Naive thymus-derived CD4-positive, alpha-beta T cell (primary cell): Measurements from ENCODE around the gene DPH7. TPM values are rescaled to one million over a fixed set of nuclear protein-coding genes. Genes with fewer than 3 reads are reported as not detected.

Experiments used
- ATAC-seq: fragments of 150-1000 bp; cut with Tn5 transposase; 2 replicates; pipeline ENCODE4 v1.10.0; 2021; ENCODE audit warnings: mild to moderate bottlenecking, moderate library complexity
- CTCF ChIA-PET: fragments of 350-600 bp; sonication (Branson Sonifier 250); formaldehyde crosslinking; loops from one replicate; lab custom pipeline; 2021; ENCODE audit warnings: antibody characterized with exemption; lab: Charles Lee
- POLR2A ChIA-PET: fragments of 350-600 bp; sonication (Branson Sonifier 250); formaldehyde crosslinking; loops from one replicate; lab custom pipeline; 2021; ENCODE audit warnings: antibody characterized with exemption, inconsistent platforms; lab: Charles Lee
- DNase-seq, 9 donors: peaks; one replicate each; pipeline versions ENCODE4 v3.0.0 to v3.0.0-alpha.2; 2020 to 2022; ENCODE audit warnings: mixed read lengths in 1 of 9
- H3K27ac ChIP-seq: one replicate; pipeline ENCODE4 v1.7.0; 2013; ENCODE audit warnings: mild to moderate bottlenecking, low read depth, low read length, moderate library complexity
- H3K27me3 ChIP-seq, 2 donors: one replicate each; pipeline ENCODE4 v1.7.0; 2013; ENCODE audit warnings: low read length in 2 of 2, mild to moderate bottlenecking in 2 of 2, moderate library complexity in 2 of 2; ENCODE audit not compliant: control insufficient read depth in 2 of 2, insufficient read depth in 2 of 2
- H3K36me3 ChIP-seq, 3 experiments: 1 replicate in 2 of 3; 2 replicates in 1 of 3; pipeline ENCODE4 v1.7.0; 2013; ENCODE audit warnings: low read length in 3 of 3, mild to moderate bottlenecking in 3 of 3, moderate library complexity in 1 of 3; ENCODE audit not compliant: insufficient read depth in 3 of 3, control insufficient read depth in 2 of 3
- H3K4me1 ChIP-seq, 2 donors: one replicate each; pipeline ENCODE4 v1.7.0; 2013; ENCODE audit warnings: low read length in 2 of 2, mild to moderate bottlenecking in 2 of 2, moderate library complexity in 1 of 2; ENCODE audit not compliant: control insufficient read depth in 2 of 2, insufficient read depth in 2 of 2
- H3K4me3 ChIP-seq: 2 replicates; pipeline ENCODE4 v1.7.0; 2013; ENCODE audit warnings: mild to moderate bottlenecking, low read length
- H3K9me3 ChIP-seq, 3 experiments: 1 replicate in 2 of 3; 2 replicates in 1 of 3; pipeline ENCODE4 v1.7.0; 2013; ENCODE audit warnings: low read length in 3 of 3; ENCODE audit not compliant: control insufficient read depth in 2 of 3
- H3K27ac Mint-ChIP-seq, 9 donors: one replicate each; pipeline ENCODE4 v1.8.0; 2020 to 2022; ENCODE audit warnings: mixed read lengths in 9 of 9, mild to moderate bottlenecking in 8 of 9, moderate library complexity in 5 of 9, inconsistent platforms in 2 of 9
- H3K27me3 Mint-ChIP-seq, 5 donors: one replicate each; pipeline ENCODE4 v1.8.0; 2021 to 2022; ENCODE audit warnings: mixed read lengths in 5 of 5, mild to moderate bottlenecking in 1 of 5
- H3K36me3 Mint-ChIP-seq, 5 donors: one replicate each; pipeline ENCODE4 v1.8.0; 2020 to 2022; ENCODE audit warnings: mixed read lengths in 5 of 5, mild to moderate bottlenecking in 3 of 5, inconsistent platforms in 1 of 5
- H3K4me1 Mint-ChIP-seq, 7 donors: one replicate each; pipeline ENCODE4 v1.8.0; 2020 to 2022; ENCODE audit warnings: mixed read lengths in 7 of 7, mild to moderate bottlenecking in 3 of 7, inconsistent platforms in 1 of 7
- H3K4me3 Mint-ChIP-seq, 10 donors: one replicate each; pipeline ENCODE4 v1.8.0; 2020 to 2022; ENCODE audit warnings: mild to moderate bottlenecking in 10 of 10, mixed read lengths in 10 of 10, moderate library complexity in 6 of 10, inconsistent platforms in 2 of 10
- H3K9me3 Mint-ChIP-seq, 11 donors: one replicate each; pipeline ENCODE4 v1.8.0; 2020 to 2022; ENCODE audit warnings: mixed read lengths in 11 of 11, mild to moderate bottlenecking in 4 of 11, inconsistent platforms in 1 of 11, moderate library complexity in 1 of 11
- intact Hi-C, 2 donors: fragments of 100-400 bp; cut with micrococcal nuclease; formaldehyde crosslinking; loops; one replicate each; pipeline ENCODE4 v1.15.1; 2023
- polyA plus RNA-seq, 2 donors: library from polyadenylated mRNA; unstranded; fragments of 300-500 nt; fragmentation: Illumina TruSeq; gene quantifications; one replicate each; pipeline ENCODE4 v1.2.3, GENCODE V29; 2021
- total RNA-seq, 6 experiments: library from RNA in 5 of 6; stranded (reverse) in 5 of 6; gene quantifications; 1 replicate in 5 of 6; 2 replicates in 1 of 6; pipeline ENCODE4 v1.2.3 and lab custom pipeline; 2021 to 2026

Gene DPH7
- total and polyA plus RNA-seq, 7 experiments from 2014 or later: 29.7 to 77.5 (median 47.8) TPM

DNA sequence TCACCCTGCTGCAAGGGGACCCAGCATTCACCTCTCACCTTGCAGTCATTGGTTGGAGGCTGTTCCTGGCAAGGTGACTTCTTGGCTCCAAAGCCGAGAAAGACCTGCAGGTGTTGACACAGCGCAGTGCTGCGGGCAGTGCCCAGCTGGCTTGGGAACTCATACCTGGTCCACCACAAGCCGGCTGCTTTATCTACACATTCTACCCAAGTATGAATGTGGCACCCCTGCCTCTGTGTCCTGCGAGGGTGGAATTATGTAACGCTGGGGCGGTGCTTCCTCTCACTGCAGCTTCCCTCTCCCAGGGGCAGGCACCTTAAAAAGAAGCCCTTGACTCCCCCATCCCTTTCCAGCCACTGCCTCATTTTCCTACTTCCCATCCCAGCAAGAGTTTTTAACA lies 14.0 kb upstream of the DPH7 start:
- ChIA-PET POLR2A (no interaction called here), CTCF (no interaction called here)
- intact Hi-C loops: loop anchor here in 1 of 2 donors (5.0 kb wide), 1 partner anchor 135 kb away; the partner anchor contains the start of gene NSMF
- no peaks in the 10 kb centered on the region for H3K27me3 Mint-ChIP-seq
- no peaks in the 10 kb centered on the region for H3K27me3 ChIP-seq
- H3K4me3 ChIP-seq: no peak overlapping the region
- H3K4me3 Mint-ChIP-seq: peak overlapping the region in 9 of 10 donors; percentile 5 to 54 (median 30)
- H3K4me1 Mint-ChIP-seq: peaks cover 6 to 20% (median 14%) of the 10 kb centered on the region in 7 donors
- H3K9me3 ChIP-seq: no peaks in the 10 kb centered on the region
- H3K36me3 Mint-ChIP-seq: peaks cover 0 to 6% (median 4%) of the 10 kb centered on the region in 5 donors
- H3K9me3 Mint-ChIP-seq: no peaks in the 10 kb centered on the region
- peaks cover 0 to 12% of the 10 kb centered on the region in 2 donors for H3K4me1 ChIP-seq
- H3K27ac ChIP-seq: no peak overlapping the region
- peaks cover 0 to 9% (median 0%) of the 10 kb centered on the region in 3 experiments for H3K36me3 ChIP-seq
- no peak for ATAC-seq
- no peak overlapping the region for H3K27ac Mint-ChIP-seq
- DNase-seq: no peak

GRCh38 chr9:137590469-137591383 lies 12.0 kb upstream of the DPH7 start, which contains the start of gene ZMYND19:
TSS of gene ZMYND19 (minus strand) at chr9:137590512. CDS start at chr9:137590263, 249 bp downstream.
- H3K27me3 ChIP-seq: no peaks in the 10 kb centered on the region
- POLR2A ChIA-PET: interaction anchor here (1.6 kb wide), 1 partner anchor 28 kb away, joined by 8 read pairs; the partner anchor contains the start of gene EHMT1
- Mint-ChIP-seq H3K27me3 (no peaks in the 10 kb centered on the region), H3K4me1 (peaks cover 7 to 27% (median 16%) of the 10 kb centered on the region in 7 donors), H3K4me3 (peak within 1 kb of the TSS; percentile 88 to 96 (median 94)), H3K36me3 (peaks cover 0 to 22% (median 8%) of the 10 kb centered on the region in 5 donors), H3K9me3 (no peaks in the 10 kb centered on the region), H3K27ac (peak within 1 kb of the TSS in 8 of 9 donors; percentile 69 to 95 (median 90))
- H3K9me3 ChIP-seq: no peaks in the 10 kb centered on the region
- H3K27ac ChIP-seq: peak within 1 kb of the TSS; percentile 71
- peaks cover 0 to 29% (median 0%) of the 10 kb centered on the region in 3 experiments for H3K36me3 ChIP-seq
- peak within 1 kb of the TSS; percentile 64 for H3K4me3 ChIP-seq
- CTCF ChIA-PET: interaction anchor here (0.6 kb wide), 1 partner anchor 32 kb away, joined by 3 read pairs; no protein-coding TSS in a partner anchor
- peaks cover 0 to 12% of the 10 kb centered on the region in 2 donors for H3K4me1 ChIP-seq
- ATAC-seq (peak; percentile 99), DNase-seq (peak; percentile 84 to 97 (median 92))
- intact Hi-C loops: loop anchor here (1.0 to 5.0 kb wide), 6 partner anchors 11 to 349 kb away; partner anchors contain the start of genes ARRDC1 (in 2 of the 2), MRPL41 (in 2 of the 2), NSMF (in 1 of the 2) and TUBB4B (in 1 of the 2)

DNA sequence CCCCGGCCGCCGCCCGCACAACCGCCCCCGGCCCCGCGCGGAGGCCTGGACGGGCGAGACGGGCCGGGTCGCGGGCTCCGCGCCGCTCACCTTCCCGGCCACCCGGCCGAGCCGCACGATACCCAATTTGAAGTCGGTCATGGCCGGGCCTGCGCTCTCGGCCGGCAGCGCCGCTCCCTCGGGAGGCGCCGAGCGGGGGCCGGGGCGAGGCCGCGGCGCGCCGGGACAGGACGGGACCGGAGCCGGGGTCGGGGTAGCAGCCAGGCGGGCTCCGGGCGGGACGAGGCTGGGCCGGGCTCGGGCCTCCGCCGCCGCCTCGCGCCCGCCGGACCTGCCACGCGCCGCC lies 11.4 kb upstream of the DPH7 start:
- H3K4me1 Mint-ChIP-seq: peaks cover 7 to 27% (median 16%) of the 10 kb centered on the region in 7 donors
- no peaks in the 10 kb centered on the region for H3K9me3 Mint-ChIP-seq
- no peak overlapping the region for H3K27ac Mint-ChIP-seq
- peaks cover 0 to 22% (median 8%) of the 10 kb centered on the region in 5 donors for H3K36me3 Mint-ChIP-seq
- intact Hi-C loops: loop anchor here (1.0 to 5.0 kb wide), 6 partner anchors 11 to 349 kb away; partner anchors contain the start of genes ARRDC1 (in 2 of the 2), MRPL41 (in 2 of the 2), NSMF (in 1 of the 2) and TUBB4B (in 1 of the 2)
- Histone ChIP-seq H3K9me3 (no peaks in the 10 kb centered on the region), H3K4me1 (peaks cover 0 to 12% of the 10 kb centered on the region in 2 donors), H3K27me3 (no peaks in the 10 kb centered on the region), H3K4me3 (no peak overlapping the region), H3K36me3 (peaks cover 0 to 34% (median 0%) of the 10 kb centered on the region in 3 experiments), H3K27ac (no peak overlapping the region)
- no peaks in the 10 kb centered on the region for H3K27me3 Mint-ChIP-seq
- H3K4me3 Mint-ChIP-seq: peak overlapping the region in 3 of 10 donors; percentile 88 to 91 (median 89)
- ChIA-PET CTCF (no interaction called here), POLR2A (interaction anchor here (1.6 kb wide), 1 partner anchor 29 kb away, joined by 8 read pairs; the partner anchor contains the start of gene EHMT1)
- DNase-seq (no peak), ATAC-seq (no peak)

GRCh38 chr9:137589441-137590122 lies 10.9 kb upstream of the DPH7 start:
- DNase-seq (peak in 1 of 9 donors; percentile 15), ATAC-seq (peak; percentile 2)
- peaks cover 0 to 36% (median 0%) of the 10 kb centered on the region in 3 experiments for H3K36me3 ChIP-seq
- peaks cover 7 to 27% (median 16%) of the 10 kb centered on the region in 7 donors for H3K4me1 Mint-ChIP-seq
- peak overlapping the region in 4 of 9 donors; percentile 26 to 88 (median 66) for H3K27ac Mint-ChIP-seq
- no peaks in the 10 kb centered on the region for H3K9me3 ChIP-seq
- no peaks in the 10 kb centered on the region for H3K27me3 Mint-ChIP-seq
- peaks cover 0 to 22% (median 8%) of the 10 kb centered on the region in 5 donors for H3K36me3 Mint-ChIP-seq
- H3K9me3 Mint-ChIP-seq: no peaks in the 10 kb centered on the region
- intact Hi-C loops: loop anchor here (1.0 to 5.0 kb wide), 6 partner anchors 10 to 348 kb away; partner anchors contain the start of genes ARRDC1 (in 2 of the 2), MRPL41 (in 2 of the 2), NSMF (in 1 of the 2) and TUBB4B (in 1 of the 2)
- ChIA-PET POLR2A (interaction anchor here (1.0 kb wide), 1 partner anchor 9 kb away, joined by 4 read pairs; no protein-coding TSS in a partner anchor), CTCF (no interaction called here)
- no peaks in the 10 kb centered on the region for H3K27me3 ChIP-seq
- H3K4me3 Mint-ChIP-seq: peak overlapping the region; percentile 70 to 91 (median 86)
- peak overlapping the region; percentile 60 for H3K27ac ChIP-seq
- peak overlapping the region; percentile 30 for H3K4me3 ChIP-seq
- peaks cover 0 to 12% of the 10 kb centered on the region in 2 donors for H3K4me1 ChIP-seq

GRCh38 chr9:137588891-137589290 lies 10.2 kb upstream of the DPH7 start:
- no peaks in the 10 kb centered on the region for H3K27me3 Mint-ChIP-seq
- Histone ChIP-seq H3K36me3 (peaks cover 0 to 43% (median 0%) of the 10 kb centered on the region in 3 experiments), H3K27me3 (no peaks in the 10 kb centered on the region), H3K4me3 (peak overlapping the region; percentile 30), H3K27ac (peak overlapping the region; percentile 60), H3K9me3 (no peaks in the 10 kb centered on the region), H3K4me1 (peaks cover 0 to 12% of the 10 kb centered on the region in 2 donors)
- intact Hi-C loops: no loop called here
- H3K4me3 Mint-ChIP-seq: peak overlapping the region; percentile 47 to 91 (median 82)
- H3K36me3 Mint-ChIP-seq: peaks cover 0 to 22% (median 8%) of the 10 kb centered on the region in 5 donors
- H3K9me3 Mint-ChIP-seq: no peaks in the 10 kb centered on the region
- H3K4me1 Mint-ChIP-seq: peaks cover 7 to 27% (median 16%) of the 10 kb centered on the region in 7 donors
- ChIA-PET CTCF (interaction anchor here (1.0 to 1.2 kb wide), 2 partner anchors 9 to 40 kb away, joined by 4 read pairs; no protein-coding TSS in a partner anchor), POLR2A (interaction anchor here (0.9 to 1.0 kb wide), 2 partner anchors 8 to 30 kb away, joined by 4 to 5 read pairs; partner anchors contain the start of gene EHMT1)
- H3K27ac Mint-ChIP-seq: no peak overlapping the region
- DNase-seq (no peak), ATAC-seq (no peak)
